ENCODE data around the gene ASXL1.

GRCh38 chr20:32479012-32479411 lies 120.9 kb downstream of the ASXL1 start:
- no peak for TF ChIP-seq CTCF (conservative IDR thresholded peaks at IDR 0.05 in 1 of 2, IDR thresholded peaks at IDR 0.05 in 1 of 2; ENCODE audit: extremely low read depth in 1 of 2, insufficient read depth in 1 of 2, low read depth in 1 of 2, low read length in 2 of 2)
- no peak for TF ChIP-seq EZH2 (IDR thresholded peaks at IDR 0.05; ENCODE audit: borderline replicate concordance, low read length)

All from mammary epithelial cell (primary cell).